NCI-H524 (cell line): Measurements from ENCODE around the gene LRIF1.
"Not testable (repeated sequence)": the region's sequence is repeated elsewhere in the genome, so short reads cannot be mapped to it uniquely, and the experiment has no call there.

Experiments used
- DNase-seq, 2 experiments: peaks; one replicate each; lab custom pipeline; 2025; lab: John Stamatoyannopoulos, UW

Gene LRIF1

GRCh38 chr1:110963691-110964454, at the start of gene LRIF1:
TSS of gene LRIF1 (minus strand) at chr1:110963922. CDS start at chr1:110963688, 234 bp downstream.
- DNase-seq, result peak; percentile 97 to 99

GRCh38 chr1:111008031-111008430, 44.3 kb upstream of the LRIF1 start:
- no peak for DNase-seq

GRCh38 chr1:111006556-111006955, 42.8 kb upstream of the LRIF1 start:
- DNase-seq, result no peak

DNA sequence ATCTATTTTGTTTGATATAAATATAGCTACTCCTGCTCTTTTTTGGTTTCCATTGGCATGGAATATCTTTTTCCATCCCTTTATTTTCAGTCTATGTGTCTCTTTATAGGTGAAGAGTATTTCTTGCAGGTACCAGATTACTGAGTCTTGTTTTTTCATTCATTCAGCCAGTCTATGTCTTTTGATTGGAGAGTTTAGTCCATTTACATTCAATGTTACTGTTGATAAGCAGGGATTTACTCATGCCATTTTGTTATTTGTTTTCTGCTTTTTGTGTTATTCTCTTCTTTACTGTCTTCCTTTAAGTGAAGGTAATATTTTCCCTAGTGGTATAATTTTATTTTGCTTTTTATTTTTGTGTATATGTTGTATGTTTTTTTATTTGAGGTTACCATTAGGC, 35.9 kb upstream of the LRIF1 start:
- not testable (repeated sequence) for DNase-seq

DNA sequence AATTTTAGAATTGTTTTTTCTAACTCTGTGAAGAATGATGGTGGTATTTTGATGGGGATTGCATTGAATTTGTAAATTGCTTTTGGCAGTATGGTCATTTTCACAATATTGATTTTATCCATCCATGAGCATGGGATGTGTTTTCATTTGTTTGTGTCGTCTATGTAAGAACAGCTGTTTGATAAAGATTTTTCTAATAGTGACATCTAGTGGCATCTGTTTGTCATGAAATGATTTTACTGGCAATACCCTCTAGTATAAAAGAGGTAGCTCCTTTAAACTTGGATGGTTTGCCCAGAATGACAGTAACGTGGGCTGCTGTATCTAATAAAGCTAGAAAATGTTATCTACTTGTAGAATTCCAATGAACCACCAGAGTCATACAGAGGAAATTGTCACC, 28.6 kb upstream of the LRIF1 start:
- DNase-seq, result peak in 1 of 2 experiments; percentile 28

- not testable (repeated sequence) for DNase-seq
Observed at GRCh38 chr1:110991295-110991694, 27.6 kb upstream of the LRIF1 start.

DNA sequence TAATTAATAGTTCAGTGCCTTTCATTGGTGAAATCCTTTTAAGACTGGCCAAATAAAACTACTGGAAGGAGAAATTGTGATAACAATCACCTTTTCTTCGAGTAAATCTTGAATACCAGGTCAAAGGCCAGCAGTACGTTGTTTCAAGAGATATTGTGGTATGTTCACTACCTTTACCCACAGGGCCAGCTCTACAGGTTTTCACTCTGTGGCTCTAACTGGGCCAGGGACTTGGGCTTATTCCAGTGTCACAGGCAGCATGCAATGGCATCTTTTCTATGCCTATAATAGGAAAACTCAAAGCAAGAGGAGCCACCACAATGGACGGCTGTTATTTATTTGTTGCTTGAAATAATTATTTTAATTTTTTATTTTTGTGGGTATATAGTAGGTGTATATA, 26.8 kb upstream of the LRIF1 start:
- no peak for DNase-seq

DNA sequence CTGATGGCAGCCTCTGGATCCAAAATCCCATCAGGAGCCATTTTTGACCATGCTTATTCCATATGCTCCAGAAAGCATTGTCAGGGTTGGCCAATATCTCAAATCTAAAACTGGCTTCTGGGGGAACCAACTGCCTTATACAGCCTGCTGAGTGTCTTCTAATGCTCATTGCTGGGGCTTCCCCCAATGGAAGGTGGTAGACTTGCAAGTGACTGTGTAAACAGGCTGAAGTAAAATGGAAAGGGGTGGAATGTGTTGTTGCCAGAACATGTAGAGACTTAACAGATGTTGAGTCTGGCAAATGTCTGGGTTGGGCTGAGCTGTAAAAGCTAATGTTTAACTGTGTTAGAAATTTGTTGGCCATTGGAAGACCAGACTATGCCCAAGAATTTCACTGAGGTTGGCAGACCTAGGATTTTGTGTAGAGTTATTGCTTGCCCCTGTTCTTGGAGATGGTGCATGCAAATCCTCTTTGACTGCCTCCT, 22.7 kb upstream of the LRIF1 start:
- no peak for DNase-seq

DNA sequence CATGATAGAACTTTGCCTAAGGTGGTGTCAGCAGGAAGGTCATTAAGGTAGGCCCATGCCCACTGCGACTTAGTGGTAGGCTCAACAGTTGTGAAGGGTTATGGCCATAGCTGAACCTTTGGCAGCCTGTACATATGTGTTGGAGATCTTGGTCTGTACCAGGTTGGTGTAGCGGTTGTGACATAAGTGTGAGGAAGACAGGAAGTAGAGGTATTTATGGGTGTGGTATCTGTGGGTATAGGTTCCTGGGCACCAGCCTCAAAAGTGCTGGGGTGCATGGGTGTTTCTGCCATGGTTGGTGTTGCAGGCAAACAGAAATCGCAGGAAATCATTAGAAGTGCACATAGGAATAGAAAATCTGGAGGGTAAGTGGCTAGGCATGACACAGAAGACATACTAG, 18.6 kb upstream of the LRIF1 start:
- no peak for DNase-seq

- DNase-seq, result no peak
Observed at GRCh38 chr1:110979154-110979553, 15.4 kb upstream of the LRIF1 start.

- no peak for DNase-seq
Observed at GRCh38 chr1:110976089-110976488, 12.4 kb upstream of the LRIF1 start.

- no peak for DNase-seq
Observed at GRCh38 chr1:110975265-110975664, 11.5 kb upstream of the LRIF1 start.

GRCh38 chr1:110967256-110967655, 3.5 kb upstream of the LRIF1 start:
- DNase-seq, result no peak

GRCh38 chr1:110964455-110964903, 757 bp upstream of the LRIF1 start:
- DNase-seq, result no peak

DNA sequence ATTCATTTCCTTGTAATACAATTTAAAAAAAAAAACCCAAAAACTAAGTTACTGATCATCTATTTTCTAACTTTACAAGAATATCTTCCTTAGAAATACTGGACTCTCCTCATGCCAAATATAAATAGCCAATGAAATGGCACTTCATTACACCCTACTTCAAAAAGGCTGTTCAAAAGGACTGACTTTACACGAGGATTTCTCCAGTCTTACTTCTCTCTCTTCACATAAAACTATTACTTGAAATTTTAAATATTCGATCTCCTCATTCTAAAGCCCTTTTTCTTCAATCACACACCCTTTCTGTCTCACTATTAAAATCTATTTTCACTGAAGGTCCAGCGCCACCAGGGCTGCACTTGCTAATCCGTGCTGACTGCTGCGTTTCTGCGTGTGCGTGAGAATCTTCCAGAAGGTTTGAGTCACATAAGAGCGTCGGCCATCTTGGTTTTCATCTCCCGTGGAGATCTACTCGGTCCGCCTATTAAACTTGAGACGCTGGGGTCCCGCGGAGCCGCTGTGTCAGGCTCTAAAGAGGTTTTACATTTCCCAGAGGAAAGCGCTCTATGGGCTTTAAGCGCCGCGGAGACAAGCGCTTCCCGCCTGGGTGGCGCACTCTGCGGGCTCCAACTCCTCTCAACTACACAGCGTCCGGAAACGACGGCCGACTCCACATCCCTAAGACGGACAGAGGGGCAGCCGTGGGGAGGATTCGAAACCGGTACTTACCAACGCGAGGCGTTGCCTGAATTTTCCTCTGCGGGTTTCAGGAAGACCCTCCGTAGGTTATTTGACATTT, 631 bp downstream of the LRIF1 start:
- DNase-seq, result peak; percentile 44 to 75

DNA sequence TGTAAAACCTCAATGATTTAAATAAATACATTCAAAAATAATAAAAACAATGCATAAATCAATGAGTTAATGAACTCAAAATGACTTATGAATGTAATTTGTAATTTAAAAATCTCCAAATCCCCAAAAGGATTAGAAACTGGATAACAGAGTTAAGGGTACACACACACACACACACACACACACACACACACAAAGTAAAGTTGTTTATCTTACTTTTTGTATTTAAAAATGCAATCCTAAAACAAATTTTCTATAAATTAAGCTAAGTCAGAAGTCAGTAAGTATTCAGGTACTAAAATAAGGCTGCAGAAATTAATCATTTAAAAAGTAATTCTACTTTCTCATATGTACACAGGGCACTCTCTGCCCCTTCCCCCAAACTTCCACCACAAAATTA, 1.8 kb downstream of the LRIF1 start:
- DNase-seq, result no peak

DNA sequence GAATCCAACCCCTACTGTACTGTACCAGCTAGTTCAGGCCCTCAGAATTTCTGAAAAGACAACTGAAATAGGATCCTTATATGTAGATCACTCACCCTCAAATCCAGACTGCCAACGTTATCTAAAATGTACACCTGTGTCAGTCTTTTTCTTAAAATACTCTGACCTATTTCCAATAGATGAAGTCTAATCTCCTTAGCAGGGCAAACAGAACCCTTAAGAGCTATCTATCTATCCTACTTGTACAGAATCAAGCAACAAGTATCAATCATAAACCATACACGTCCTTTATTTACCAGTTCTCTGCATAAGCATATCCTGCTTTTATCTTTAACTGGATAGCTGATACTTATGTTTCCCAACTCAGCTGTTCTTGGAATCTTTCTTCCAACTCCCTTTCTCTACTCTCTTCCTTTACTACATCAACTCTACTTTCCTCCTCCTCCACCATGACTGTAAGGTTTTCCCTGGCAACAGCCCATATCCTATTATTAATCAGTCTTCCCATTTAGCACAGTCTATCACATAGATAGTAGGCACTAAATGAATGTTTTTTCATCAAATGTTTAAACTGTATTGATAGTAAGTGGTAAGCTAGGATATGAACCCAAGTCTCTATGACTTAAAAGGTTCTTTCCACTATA, 2.8 kb downstream of the LRIF1 start:
- no peak for DNase-seq

- DNase-seq, result no peak
Observed at GRCh38 chr1:110957798-110958197, 5.9 kb downstream of the LRIF1 start.

DNA sequence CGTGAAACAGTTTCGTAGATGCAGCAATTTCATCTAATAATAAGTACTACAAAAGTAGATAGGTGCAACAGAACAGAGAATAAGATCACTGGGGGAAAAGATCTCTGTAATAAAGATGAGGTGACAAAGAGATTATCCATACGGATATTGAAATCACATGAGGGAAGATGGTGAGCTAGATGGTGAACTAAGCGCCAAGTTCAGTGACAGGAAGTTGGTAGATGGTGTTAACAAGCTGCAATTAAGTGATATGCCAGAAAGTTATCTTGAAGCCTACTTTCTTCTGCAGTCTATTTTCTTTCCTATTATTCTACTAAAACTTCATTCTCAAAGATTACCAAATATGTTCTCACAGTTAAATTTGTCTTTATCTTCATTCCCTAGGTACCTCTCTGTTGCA, 7.1 kb downstream of the LRIF1 start:
- DNase-seq, result no peak

DNA sequence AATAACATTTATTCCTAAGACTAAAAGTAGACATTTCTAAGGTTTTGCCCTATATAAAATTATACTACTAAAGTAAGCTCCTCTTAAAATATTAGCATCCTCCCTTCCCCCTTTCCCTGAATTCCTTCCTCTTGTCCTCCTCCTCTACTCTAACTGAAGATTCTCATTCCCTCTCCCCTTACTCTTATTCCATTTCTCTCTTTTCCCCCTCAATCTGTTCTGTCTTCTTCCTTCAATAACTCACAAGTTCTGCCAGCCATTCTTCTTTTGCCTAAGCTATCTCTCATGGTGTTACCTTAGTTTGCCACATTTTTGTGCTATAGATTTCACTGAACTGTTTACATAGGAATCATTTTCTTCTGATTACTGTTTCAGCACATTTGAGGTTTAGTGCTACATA, 10.7 kb downstream of the LRIF1 start:
- DNase-seq, result no peak

- DNase-seq, result no peak
Observed at GRCh38 chr1:110952031-110952430, 11.7 kb downstream of the LRIF1 start.

GRCh38 chr1:110951161-110951560, 12.6 kb downstream of the LRIF1 start:
- no peak for DNase-seq
